Colonic mucosa (tissue), 4 donors: ENCODE measurements around the gene SYDE2. TPM values are rescaled to one million over a fixed set of nuclear protein-coding genes. Genes with fewer than 3 reads are reported as not detected.
"Not testable (repeated sequence)": the region's sequence is repeated elsewhere in the genome, so short reads cannot be mapped to it uniquely, and the experiment has no call there.

Source experiments
- DNase-seq: peaks from one replicate; pipeline ENCODE4 v3.0.0-alpha.2; 2020
- H3K27ac ChIP-seq: fragments of 200-600 bp; one replicate; pipeline ENCODE4 v1.8.0; 2021
- H3K27me3 ChIP-seq: fragments of 200-600 bp; one replicate; pipeline ENCODE4 v1.8.0; 2021
- H3K36me3 ChIP-seq: fragments of 200-600 bp; one replicate; pipeline ENCODE4 v1.8.0; 2021
- H3K4me1 ChIP-seq: fragments of 200-600 bp; one replicate; pipeline ENCODE4 v1.8.0; 2021; ENCODE audit warnings: mild to moderate bottlenecking
- H3K4me3 ChIP-seq: fragments of 200-600 bp; one replicate; pipeline ENCODE4 v1.8.0; 2021
- H3K9ac ChIP-seq, 2 donors: one replicate each; pipeline ENCODE4 v1.7.0; 2013; ENCODE audit warnings: control low read depth in 2 of 2, low read depth in 2 of 2, low read length in 2 of 2
- H3K9me3 ChIP-seq: fragments of 200-600 bp; one replicate; pipeline ENCODE4 v1.8.0; 2021
- CTCF ChIP-seq: fragments of 200-600 bp; IDR thresholded peaks from one replicate; pipeline ENCODE4 v1.8.0; 2022; ENCODE audit warnings: antibody characterized with exemption, mild to moderate bottlenecking
- intact Hi-C: fragments of 100-400 bp; cut with DNase I; formaldehyde crosslinking; loops from one replicate; pipeline ENCODE4 v1.14.1; 2022
- total RNA-seq, 2 donors: library from RNA; stranded (reverse); fragmentation: NEBNext Ultra II Directional in 1 of 2; extraction: Animal tissue kit (Norgen Biotek cat#: 25700) in 1 of 2; gene quantifications; one replicate each; pipeline ENCODE4 v1.2.1, GENCODE V29; 2021
- donor health status: healthy.
- donor health status: DM: no; HTN: no; CAD: no.
- donor health status: DM: no; HTN: no; CAD: no.

Gene SYDE2
- total RNA-seq: 10 to 100 TPM in 1 of 2 donors, 1 to 10 TPM in 1; 6.5 to 14.6 TPM

GRCh38 chr1:85200463-85201339, at the start of gene SYDE2:
TSS of gene SYDE2 (minus strand) at chr1:85201016. CDS start at chr1:85200996, 20 bp downstream.
- H3K9me3 ChIP-seq: no peaks in the 10 kb centered on the region
- intact Hi-C loops: no loop called here
- no peaks in the 10 kb centered on the region for H3K4me1 ChIP-seq
- H3K36me3 ChIP-seq: no peaks in the 10 kb centered on the region
- H3K4me3 ChIP-seq: peak within 1 kb of the TSS; percentile 81
- peak; percentile 77 for DNase-seq
- no peaks in the 10 kb centered on the region for H3K27me3 ChIP-seq
- TF ChIP-seq CTCF: no peak
- peak within 1 kb of the TSS; percentile 97 for H3K27ac ChIP-seq
- H3K9ac ChIP-seq: peak within 1 kb of the TSS; percentile 84 to 95

GRCh38 chr1:85249042-85249441, 48.2 kb upstream of the SYDE2 start:
- DNase-seq, H3K27me3 ChIP-seq, intact Hi-C loops, H3K4me1 ChIP-seq, H3K4me3 ChIP-seq, H3K27ac ChIP-seq, H3K36me3 ChIP-seq, H3K9me3 ChIP-seq, H3K9ac ChIP-seq: not testable (repeated sequence)

- H3K4me1 ChIP-seq: no peaks in the 10 kb centered on the region
- no peak overlapping the region for H3K27ac ChIP-seq
- no peak for DNase-seq
- intact Hi-C loops: no loop called here
- H3K9me3 ChIP-seq: no peaks in the 10 kb centered on the region
- no peak overlapping the region for H3K9ac ChIP-seq
- no peaks in the 10 kb centered on the region for H3K27me3 ChIP-seq
- H3K4me3 ChIP-seq: no peak overlapping the region
- TF ChIP-seq CTCF: no peak
- no peaks in the 10 kb centered on the region for H3K36me3 ChIP-seq
Measured at GRCh38 chr1:85245891-85246290, 45.1 kb upstream of the SYDE2 start.

- no peaks in the 10 kb centered on the region for H3K4me1 ChIP-seq
- no peak overlapping the region for H3K9ac ChIP-seq
- no peak overlapping the region for H3K4me3 ChIP-seq
- no peak for DNase-seq
- no peaks in the 10 kb centered on the region for H3K9me3 ChIP-seq
- no peaks in the 10 kb centered on the region for H3K36me3 ChIP-seq
- H3K27ac ChIP-seq: no peak overlapping the region
- intact Hi-C loops: no loop called here
- no peak for TF ChIP-seq CTCF
- H3K27me3 ChIP-seq: no peaks in the 10 kb centered on the region
Measured at GRCh38 chr1:85245456-85245855, 44.6 kb upstream of the SYDE2 start.

GRCh38 chr1:85244271-85245061, 43.6 kb upstream of the SYDE2 start:
- H3K9me3 ChIP-seq: no peaks in the 10 kb centered on the region
- H3K4me1 ChIP-seq: no peaks in the 10 kb centered on the region
- H3K27ac ChIP-seq: no peak overlapping the region
- no peak for DNase-seq
- no peak overlapping the region for H3K9ac ChIP-seq
- no peaks in the 10 kb centered on the region for H3K27me3 ChIP-seq
- intact Hi-C loops: loop anchor here (5.0 kb wide), 1 partner anchor 137 kb away; no protein-coding TSS in a partner anchor
- no peak for TF ChIP-seq CTCF
- no peaks in the 10 kb centered on the region for H3K36me3 ChIP-seq
- H3K4me3 ChIP-seq: no peak overlapping the region
